ENCODE measurements around the gene KHK. TPM values are rescaled to one million over a fixed set of nuclear protein-coding genes. Genes with fewer than 3 reads are reported as not detected.

The KHK gene
- total RNA-seq, 1 experiment from 2014 or later = 1.5 TPM

GRCh38 chr2:27080140-27080469 lies 6.5 kb upstream of the KHK start:
- Histone ChIP-seq H3K27me3 (ENCODE audit: control insufficient read depth, insufficient read depth, low read length) (no peaks in the 10 kb centered on the region), H3K4me3 (ENCODE audit: low read depth in 2 of 2, low read length in 2 of 2) (peak overlapping the region in 1 of 2 experiments; percentile 40; a peak in 1 of 4 replicates), H3K27ac (ENCODE audit: low read length) (no peak overlapping the region), H3K36me3 (ENCODE audit: control insufficient read depth, insufficient read depth, low read length) (no peaks in the 10 kb centered on the region), H3K9me3 (ENCODE audit: control insufficient read depth, insufficient read depth, low read depth, low read length) (no peaks in the 10 kb centered on the region), H3K4me1 (ENCODE audit: control insufficient read depth, insufficient read depth, low read length) (peaks cover 3% of the 10 kb centered on the region)
- intact Hi-C loops (cut with micrococcal nuclease; ENCODE audit: unreplicated experiment) (loop anchor here (10.0 kb wide), 1 partner anchor 115 kb away; no protein-coding TSS in a partner anchor), in situ Hi-C loops (cut with HindIII; ENCODE audit: low pct_unique_long_range_greater_than_20kb, low sequenced_read_pairs) (no loop called here)
- POLR2A ChIA-PET = no interaction called here
- BruUV-seq (replicated peaks) = no TSS peak
- ATAC-seq = no peak
- TF ChIP-seq SIN3A (IDR thresholded peaks at IDR 0.05; ENCODE audit: borderline replicate concordance, insufficient read depth, low read depth, low read length) (no peak), TCF7L2 (IDR thresholded peaks at IDR 0.05; ENCODE audit: low read depth, low read length) (no peak), POLR2AphosphoS5 (IDR thresholded peaks at IDR 0.05; ENCODE audit: low read depth, low read length) (no peak)
- TF ChIP-seq, protein P1, sequence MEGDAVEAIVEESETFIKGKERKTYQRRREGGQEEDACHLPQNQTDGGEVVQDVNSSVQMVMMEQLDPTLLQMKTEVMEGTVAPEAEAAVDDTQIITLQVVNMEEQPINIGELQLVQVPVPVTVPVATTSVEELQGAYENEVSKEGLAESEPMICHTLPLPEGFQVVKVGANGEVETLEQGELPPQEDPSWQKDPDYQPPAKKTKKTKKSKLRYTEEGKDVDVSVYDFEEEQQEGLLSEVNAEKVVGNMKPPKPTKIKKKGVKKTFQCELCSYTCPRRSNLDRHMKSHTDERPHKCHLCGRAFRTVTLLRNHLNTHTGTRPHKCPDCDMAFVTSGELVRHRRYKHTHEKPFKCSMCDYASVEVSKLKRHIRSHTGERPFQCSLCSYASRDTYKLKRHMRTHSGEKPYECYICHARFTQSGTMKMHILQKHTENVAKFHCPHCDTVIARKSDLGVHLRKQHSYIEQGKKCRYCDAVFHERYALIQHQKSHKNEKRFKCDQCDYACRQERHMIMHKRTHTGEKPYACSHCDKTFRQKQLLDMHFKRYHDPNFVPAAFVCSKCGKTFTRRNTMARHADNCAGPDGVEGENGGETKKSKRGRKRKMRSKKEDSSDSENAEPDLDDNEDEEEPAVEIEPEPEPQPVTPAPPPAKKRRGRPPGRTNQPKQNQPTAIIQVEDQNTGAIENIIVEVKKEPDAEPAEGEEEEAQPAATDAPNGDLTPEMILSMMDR (IDR thresholded peaks at IDR 0.05) = no peak
- TF ChIP-seq, protein P2, sequence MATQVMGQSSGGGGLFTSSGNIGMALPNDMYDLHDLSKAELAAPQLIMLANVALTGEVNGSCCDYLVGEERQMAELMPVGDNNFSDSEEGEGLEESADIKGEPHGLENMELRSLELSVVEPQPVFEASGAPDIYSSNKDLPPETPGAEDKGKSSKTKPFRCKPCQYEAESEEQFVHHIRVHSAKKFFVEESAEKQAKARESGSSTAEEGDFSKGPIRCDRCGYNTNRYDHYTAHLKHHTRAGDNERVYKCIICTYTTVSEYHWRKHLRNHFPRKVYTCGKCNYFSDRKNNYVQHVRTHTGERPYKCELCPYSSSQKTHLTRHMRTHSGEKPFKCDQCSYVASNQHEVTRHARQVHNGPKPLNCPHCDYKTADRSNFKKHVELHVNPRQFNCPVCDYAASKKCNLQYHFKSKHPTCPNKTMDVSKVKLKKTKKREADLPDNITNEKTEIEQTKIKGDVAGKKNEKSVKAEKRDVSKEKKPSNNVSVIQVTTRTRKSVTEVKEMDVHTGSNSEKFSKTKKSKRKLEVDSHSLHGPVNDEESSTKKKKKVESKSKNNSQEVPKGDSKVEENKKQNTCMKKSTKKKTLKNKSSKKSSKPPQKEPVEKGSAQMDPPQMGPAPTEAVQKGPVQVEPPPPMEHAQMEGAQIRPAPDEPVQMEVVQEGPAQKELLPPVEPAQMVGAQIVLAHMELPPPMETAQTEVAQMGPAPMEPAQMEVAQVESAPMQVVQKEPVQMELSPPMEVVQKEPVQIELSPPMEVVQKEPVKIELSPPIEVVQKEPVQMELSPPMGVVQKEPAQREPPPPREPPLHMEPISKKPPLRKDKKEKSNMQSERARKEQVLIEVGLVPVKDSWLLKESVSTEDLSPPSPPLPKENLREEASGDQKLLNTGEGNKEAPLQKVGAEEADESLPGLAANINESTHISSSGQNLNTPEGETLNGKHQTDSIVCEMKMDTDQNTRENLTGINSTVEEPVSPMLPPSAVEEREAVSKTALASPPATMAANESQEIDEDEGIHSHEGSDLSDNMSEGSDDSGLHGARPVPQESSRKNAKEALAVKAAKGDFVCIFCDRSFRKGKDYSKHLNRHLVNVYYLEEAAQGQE (IDR thresholded peaks at IDR 0.05; ENCODE audit: insufficient read depth in 1 of 2, low read depth in 2 of 2, low read length in 1 of 2) = no peak
- CTCF ChIA-PET = no interaction called here
- no peak for DNase-seq (ENCODE audit: low read depth, low spot score)

DNA sequence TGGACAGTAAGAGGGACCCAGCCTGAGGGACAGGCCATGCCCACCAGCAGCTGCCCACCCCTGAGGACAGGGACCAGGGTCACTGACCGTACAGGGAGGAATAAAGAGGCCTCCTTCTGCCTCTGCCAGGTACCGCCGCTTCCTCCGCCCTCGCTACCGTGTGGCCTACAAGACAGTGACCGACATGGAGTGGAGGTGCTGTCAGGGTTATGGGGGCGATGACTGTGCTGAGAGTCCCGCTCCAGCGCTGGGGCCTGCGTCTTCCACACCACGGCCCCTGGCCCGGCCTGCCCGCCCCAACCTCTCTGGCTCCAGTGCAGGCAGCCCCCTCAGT lies 6.0 kb upstream of the KHK start:
- H3K27ac ChIP-seq (ENCODE audit: low read length) = no peak overlapping the region
- intact Hi-C loops (cut with micrococcal nuclease; ENCODE audit: unreplicated experiment) = loop anchor here (10.0 kb wide), 1 partner anchor 116 kb away; no protein-coding TSS in a partner anchor

More for the DNA sequence above, 6.0 kb upstream of the KHK start:
- DNase-seq (ENCODE audit: low read depth, low spot score) (no peak), ATAC-seq (no peak)
- in situ Hi-C loops (cut with HindIII; ENCODE audit: low pct_unique_long_range_greater_than_20kb, low sequenced_read_pairs) = no loop called here
- H3K9me3 ChIP-seq (ENCODE audit: control insufficient read depth, insufficient read depth, low read depth, low read length) = no peaks in the 10 kb centered on the region
- ChIA-PET CTCF (no interaction called here), POLR2A (no interaction called here)
- no peak overlapping the region; a peak in 1 of 4 replicates for H3K4me3 ChIP-seq (ENCODE audit: low read depth in 2 of 2, low read length in 2 of 2)
- H3K36me3 ChIP-seq (ENCODE audit: control insufficient read depth, insufficient read depth, low read length) = no peaks in the 10 kb centered on the region
- H3K27me3 ChIP-seq (ENCODE audit: control insufficient read depth, insufficient read depth, low read length) = no peaks in the 10 kb centered on the region
- peaks cover 7% of the 10 kb centered on the region for H3K4me1 ChIP-seq (ENCODE audit: control insufficient read depth, insufficient read depth, low read length)
- no peak for TF ChIP-seq SIN3A (IDR thresholded peaks at IDR 0.05; ENCODE audit: borderline replicate concordance, insufficient read depth, low read depth, low read length)
- TF ChIP-seq, protein P2 (IDR thresholded peaks at IDR 0.05; ENCODE audit: insufficient read depth in 1 of 2, low read depth in 2 of 2, low read length in 1 of 2) = no peak
- TF ChIP-seq, protein P1 (IDR thresholded peaks at IDR 0.05) = no peak
- no peak for TF ChIP-seq TCF7L2 (IDR thresholded peaks at IDR 0.05; ENCODE audit: low read depth, low read length)
- no peak for TF ChIP-seq POLR2AphosphoS5 (IDR thresholded peaks at IDR 0.05; ENCODE audit: low read depth, low read length)
- no TSS peak for BruUV-seq (replicated peaks)

Measured in Panc1 (cell line).